HepG2 (cell line): Measurements from ENCODE around the gene TFCP2L1. TPM values are rescaled to one million over a fixed set of nuclear protein-coding genes. Genes with fewer than 3 reads are reported as not detected.

Source experiments
- ATAC-seq: fragments of 200-7000 bp; cut with Tn5 transposase; 3 replicates; pipeline ENCODE4 v1.9.1; 2020; ENCODE audit warnings: mild to moderate bottlenecking, moderate library complexity
- BruUV-seq: library from RNA; stranded (reverse); fragments of 400-500 nt; replicated peaks from 2 replicates; lab custom pipeline; 2021; lab: Mats Ljungman, UMichigan
- CTCF ChIA-PET: fragments of 300-600 bp; formaldehyde crosslinking; extraction: SDS; loops from one replicate; lab custom pipeline; 2021; ENCODE audit warnings: low total read pairs, inconsistent platforms, low intra/inter-chr PET ratio; lab: Yijun Ruan, JAX
- POLR2A ChIA-PET: fragments of 350-600 bp; sonication (Branson Sonifier 250); formaldehyde crosslinking; loops from one replicate; lab custom pipeline; 2020; ENCODE audit warnings: antibody characterized with exemption, inconsistent platforms; lab: Yijun Ruan, JAX
- DNase-seq: peaks from one replicate; pipeline ENCODE4 v3.0.0-alpha.2; 2015; ENCODE audit warnings: low spot score
- FAIRE-seq: peaks from 3 replicates; lab custom pipeline; 2011; peaks lifted over from hg19 to GRCh38; lab: Jason Lieb, UNC
- H2AFZ ChIP-seq: one replicate; pipeline ENCODE4 v1.6.1; 2011; ENCODE audit warnings: low read length, inconsistent platforms
- H3K27ac ChIP-seq: fragments of 300-600 bp; 3 replicates; pipeline ENCODE4 v1.8.0; 2011; ENCODE audit warnings: mixed run types, mild to moderate bottlenecking, mixed read lengths, low read length, inconsistent platforms; ENCODE audit not compliant: insufficient read depth; ENCODE audit errors: extremely low read length
- H3K27me3 ChIP-seq, 2 experiments: fragments of 200-600 bp in 1 of 2; 2 replicates in 1 of 2; 3 replicates in 1 of 2; pipeline versions ENCODE4 v1.6.0 to v1.8.0; 2011; ENCODE audit warnings: low read length in 2 of 2, mild to moderate bottlenecking in 2 of 2, moderate library complexity in 2 of 2, inconsistent platforms in 1 of 2; ENCODE audit not compliant: insufficient read depth in 2 of 2, control insufficient read depth in 1 of 2
- H3K36me3 ChIP-seq, 2 experiments: fragments of 200-600 bp in 1 of 2; replicated peaks in 1 of 2; 2 replicates in 1 of 2; 3 replicates in 1 of 2; pipeline versions ENCODE4 v1.5.1 to v1.8.0; 2011; ENCODE audit warnings: low read length in 2 of 2, inconsistent platforms in 1 of 2; ENCODE audit not compliant: insufficient read depth in 2 of 2, control insufficient read depth in 1 of 2
- H3K4me1 ChIP-seq: 2 replicates; pipeline ENCODE4 v1.5.1; 2012; ENCODE audit warnings: low read length, inconsistent platforms; ENCODE audit not compliant: insufficient read depth
- H3K4me2 ChIP-seq: 2 replicates; pipeline ENCODE4 v1.6.0; 2011; ENCODE audit warnings: low read depth, low read length, inconsistent platforms
- H3K4me3 ChIP-seq, 3 experiments: fragments of 200-600 bp in 1 of 3; sonication (generic), shearing (Covaris generic) in 1 of 3; replicated peaks in 1 of 3; 2 replicates each; pipeline ENCODE4 v1.5.1; 2011 to 2016; ENCODE audit warnings: low read length in 3 of 3, inconsistent platforms in 2 of 3, low read depth in 2 of 3, mild to moderate bottlenecking in 2 of 3, control low read depth in 1 of 3, mixed read lengths in 1 of 3; ENCODE audit not compliant: insufficient read depth in 1 of 3
- H3K79me2 ChIP-seq: one replicate; pipeline ENCODE4 v1.6.1; 2011; ENCODE audit warnings: low read length, inconsistent platforms; ENCODE audit not compliant: insufficient read depth
- H3K9ac ChIP-seq: 2 replicates; pipeline ENCODE4 v1.6.0; 2011; ENCODE audit warnings: mild to moderate bottlenecking, low read depth, low read length, inconsistent platforms; ENCODE audit not compliant: insufficient read depth
- H3K9me3 ChIP-seq: 2 replicates; pipeline ENCODE4 v1.5.1; 2012; ENCODE audit warnings: mild to moderate bottlenecking, low read length
- H4K20me1 ChIP-seq: 2 replicates; pipeline ENCODE4 v1.6.0; 2011; ENCODE audit warnings: inconsistent platforms, mild to moderate bottlenecking, low read length, moderate library complexity; ENCODE audit not compliant: insufficient read depth
- DPF2 ChIP-seq: sonication (generic); formaldehyde crosslinking; IDR thresholded peaks from 2 replicates; pipeline ENCODE4 v1.4.0; 2020; ENCODE audit warnings: mild to moderate bottlenecking, low read depth, missing genetic modification reagents, borderline replicate concordance
- GLMP ChIP-seq: sonication (generic); formaldehyde crosslinking; IDR thresholded peaks from 2 replicates; pipeline ENCODE4 v1.9.0; 2021; ENCODE audit warnings: missing genetic modification reagents, mild to moderate bottlenecking, borderline replicate concordance
- HMGXB3 ChIP-seq: sonication (generic); formaldehyde crosslinking; IDR thresholded peaks from 2 replicates; pipeline ENCODE4 v1.4.0; 2020; ENCODE audit warnings: missing genetic modification reagents, borderline replicate concordance
- IKZF1 ChIP-seq: fragments of 450-650 bp; IDR thresholded peaks from 2 replicates; pipeline ENCODE4 v1.7.1; 2016
- PRDM4 ChIP-seq: sonication (generic); formaldehyde crosslinking; IDR thresholded peaks from 2 replicates; pipeline ENCODE4 v1.9.0; 2021; ENCODE audit warnings: missing genetic modification reagents, borderline replicate concordance
- SOX6 ChIP-seq, 2 experiments: fragments of 450-650 bp in 1 of 2; sonication (generic) in 1 of 2; formaldehyde crosslinking in 1 of 2; IDR thresholded peaks; 2 replicates each; pipeline versions ENCODE4 v1.4.0 to v1.6.1; 2017 to 2020; ENCODE audit warnings: antibody characterized with exemption in 1 of 2, mild to moderate bottlenecking in 1 of 2, missing genetic modification reagents in 1 of 2
- TAF1 ChIP-seq: sonication (generic); formaldehyde crosslinking; IDR thresholded peaks from 2 replicates; pipeline ENCODE4 v1.4.0; 2020; ENCODE audit warnings: missing genetic modification reagents
- ZNF205 ChIP-seq: IDR thresholded peaks from 2 replicates; pipeline ENCODE4 v1.6.1; 2018; ENCODE audit warnings: missing biosample characterization, missing genetic modification reagents
- ZNF704 ChIP-seq: sonication (generic); formaldehyde crosslinking; IDR thresholded peaks from 2 replicates; pipeline ENCODE4 v1.8.1; 2023; ENCODE audit warnings: mild to moderate bottlenecking, inconsistent platforms, moderate library complexity, missing genetic modification reagents, borderline replicate concordance
- ZNF720 ChIP-seq: sonication (generic); formaldehyde crosslinking; IDR thresholded peaks from 2 replicates; pipeline ENCODE4 v1.4.0; 2020; ENCODE audit warnings: missing genetic modification reagents
- ZNF790 ChIP-seq: sonication (generic); formaldehyde crosslinking; IDR thresholded peaks from 2 replicates; pipeline ENCODE4 v1.8.0; 2022; ENCODE audit warnings: missing genetic modification reagents, mild to moderate bottlenecking, borderline replicate concordance
- WGBS: methylation state at CpG from one replicate; pipeline ENCODE4 v1.1.6; 2017; ENCODE audit warnings: low lambda C conversion rate; 5-methylcytosine and 5-hydroxymethylcytosine counted together
- in situ Hi-C: cut with HindIII; loops from 2 replicates; pipeline ENCODE4 v1.10.0; 2017; ENCODE audit warnings: low pct_unique_long_range_greater_than_20kb; ENCODE audit not compliant: extremely low pct_ligation_motif_present
- intact Hi-C: fragments of 100-400 bp; cut with micrococcal nuclease; formaldehyde crosslinking; loops from one replicate; pipeline ENCODE4 v1.10.0; 2022; ENCODE audit not compliant: unreplicated experiment
- polyA plus RNA-seq, 8 experiments: library from polyadenylated mRNA; depleted of rRNA in 3 of 8; stranded (reverse) in 7 of 8; unstranded in 1 of 8; fragments of >200 nt; fragmentation: Illumina TruSeq in 4 of 8; extraction: Trizol in 4 of 8; gene quantifications; 2 replicates each; pipeline versions ENCODE4 v1.2.1 to v1.2.3, GENCODE V29; 2011 to 2016; ENCODE audit warnings: low read depth in 4 of 8, missing spikeins in 1 of 8, mixed read lengths in 1 of 8; ENCODE audit not compliant: insufficient read depth in 1 of 8
- total RNA-seq, 5 experiments: library from RNA; depleted of rRNA; stranded (reverse); fragments of >200 nt; fragmentation: Illumina TruSeq; extraction: Trizol; gene quantifications; 2 replicates each; pipeline ENCODE4 v1.2.3, GENCODE V29; 2016; ENCODE audit warnings: low read depth in 1 of 5

TFCP2L1 gene
- total and polyA plus RNA-seq, 2 of the 13 experiments (the other 11 are each of a cell fraction or from before 2014, with no cell fraction given), result under 0.01 TPM; not detected in 1

GRCh38 chr2:121279476-121280220 lies 5.4 kb downstream of the TFCP2L1 start (continued):
- TF ChIP-seq GLMP (CRISPR knock-in tag) (no peak), ZNF205 (CRISPR knock-in tag) (no peak), TAF1 (CRISPR knock-in tag) (no peak), SOX6 (IDR thresholded peaks at IDR 0.05) (no peak), SOX6 (CRISPR knock-in tag; IDR thresholded peaks at IDR 0.05) (no peak)
- TF ChIP-seq, all 625 proteins: peak for 0

GRCh38 chr2:121276341-121276740 lies 8.7 kb downstream of the TFCP2L1 start:
- Histone ChIP-seq H3K36me3 (no peaks in the 10 kb centered on the region), H3K9ac (no peak overlapping the region), H3K27ac (no peak overlapping the region), H3K9me3 (no peaks in the 10 kb centered on the region), H3K4me3 (no peak overlapping the region), H4K20me1 (no peaks in the 10 kb centered on the region), H3K79me2 (no peaks in the 10 kb centered on the region), H3K4me2 (no peak overlapping the region), H3K27me3 (peaks cover 6 to 40% of the 10 kb centered on the region in 2 experiments), H3K4me1 (peaks cover 12% of the 10 kb centered on the region), H2AFZ (no peak overlapping the region)
- in situ Hi-C loops, result no loop called here
- no peak for DNase-seq
- ChIA-PET CTCF (no interaction called here), POLR2A (no interaction called here)
- intact Hi-C loops, result no loop called here
- no TSS peak for BruUV-seq
- WGBS, result 17% methylated on average over 6 of the region's 6 CpGs
- ATAC-seq, result no peak
- FAIRE-seq, result no peak
- TF ChIP-seq ZNF790 (CRISPR knock-in tag) (no peak), IKZF1 (no peak), DPF2 (CRISPR knock-in tag) (no peak), HMGXB3 (no peak), ZNF720 (CRISPR knock-in tag) (no peak), PRDM4 (no peak), ZNF704 (CRISPR knock-in tag) (no peak)
